GM20431 (cell line): ENCODE results near the gene PRG2.

Experiments
- in situ Hi-C: fragments of 300-500 bp; cut with MseI, MboI; formaldehyde crosslinking; loops from one replicate; pipeline ENCODE4 v1.15.0; 2020; ENCODE audit warnings: low sequenced_read_pairs; ENCODE audit not compliant: unreplicated experiment

The PRG2 gene

DNA sequence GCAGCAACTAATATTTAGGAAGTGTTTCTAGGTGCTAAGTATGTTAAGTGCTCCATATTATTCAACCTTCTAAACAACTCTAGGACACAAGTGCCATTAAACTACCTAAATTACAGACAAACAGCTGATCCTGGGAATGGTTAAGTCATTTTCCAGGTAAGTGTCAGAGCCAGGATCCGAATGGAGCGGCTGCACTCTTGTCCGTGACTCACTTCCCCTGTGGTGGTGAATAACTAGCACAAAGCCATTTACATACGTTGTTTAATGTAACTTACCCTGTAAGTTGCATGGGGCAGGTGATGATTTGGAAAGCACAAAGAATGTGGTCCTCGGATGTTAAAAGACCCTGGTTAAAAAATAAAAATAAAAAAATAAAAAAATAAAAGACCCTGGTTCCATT lies 8.8 kb upstream of the PRG2 start:
- in situ Hi-C loops = no loop called here

DNA sequence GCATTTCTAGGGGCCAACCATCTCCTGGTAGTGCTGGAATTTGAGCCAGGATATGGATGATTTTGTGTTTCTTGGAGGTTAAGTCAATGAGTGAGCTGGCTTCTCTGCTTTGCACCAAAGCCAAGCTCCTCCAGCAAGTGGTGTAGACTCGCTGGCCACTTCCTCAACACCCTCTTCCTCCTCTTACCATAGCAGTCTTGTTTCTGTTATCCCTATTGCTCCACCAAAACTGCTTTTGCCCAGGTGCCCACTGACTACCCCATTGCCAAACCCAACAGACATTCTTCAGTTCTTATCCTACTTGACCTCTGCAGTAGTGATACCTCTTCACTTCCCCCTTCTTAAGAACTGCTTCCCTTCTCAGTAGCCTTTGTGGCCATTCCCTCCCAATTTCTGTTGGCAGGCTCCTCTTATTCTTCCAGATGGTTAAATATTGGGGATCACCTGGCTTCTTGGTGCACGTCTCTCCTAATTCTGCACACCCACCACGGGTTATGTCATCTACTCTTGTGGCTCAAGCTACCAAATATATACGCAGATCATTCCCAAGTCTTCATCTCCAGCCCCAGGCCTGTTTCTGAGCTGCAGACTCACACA lies 7.0 kb upstream of the PRG2 start:
- in situ Hi-C loops = no loop called here

DNA sequence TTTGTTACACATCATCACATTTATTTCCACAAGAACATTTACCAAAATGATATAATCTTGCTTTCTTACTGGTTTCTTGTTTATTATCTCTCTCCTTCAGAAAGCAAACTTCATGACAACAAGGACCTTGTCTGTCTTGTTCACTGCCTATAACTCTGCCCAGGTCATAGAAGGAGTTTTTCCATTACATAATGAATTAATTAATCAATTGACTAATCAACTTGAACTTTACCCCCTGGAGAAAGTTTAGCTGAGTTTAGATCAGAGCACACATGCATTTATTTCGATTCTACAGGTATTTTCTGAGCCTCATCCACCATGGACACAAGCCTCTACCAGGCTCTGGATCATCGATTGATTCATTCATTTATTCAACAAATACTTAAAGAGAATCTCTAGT lies 6.3 kb upstream of the PRG2 start:
- in situ Hi-C loops = no loop called here

DNA sequence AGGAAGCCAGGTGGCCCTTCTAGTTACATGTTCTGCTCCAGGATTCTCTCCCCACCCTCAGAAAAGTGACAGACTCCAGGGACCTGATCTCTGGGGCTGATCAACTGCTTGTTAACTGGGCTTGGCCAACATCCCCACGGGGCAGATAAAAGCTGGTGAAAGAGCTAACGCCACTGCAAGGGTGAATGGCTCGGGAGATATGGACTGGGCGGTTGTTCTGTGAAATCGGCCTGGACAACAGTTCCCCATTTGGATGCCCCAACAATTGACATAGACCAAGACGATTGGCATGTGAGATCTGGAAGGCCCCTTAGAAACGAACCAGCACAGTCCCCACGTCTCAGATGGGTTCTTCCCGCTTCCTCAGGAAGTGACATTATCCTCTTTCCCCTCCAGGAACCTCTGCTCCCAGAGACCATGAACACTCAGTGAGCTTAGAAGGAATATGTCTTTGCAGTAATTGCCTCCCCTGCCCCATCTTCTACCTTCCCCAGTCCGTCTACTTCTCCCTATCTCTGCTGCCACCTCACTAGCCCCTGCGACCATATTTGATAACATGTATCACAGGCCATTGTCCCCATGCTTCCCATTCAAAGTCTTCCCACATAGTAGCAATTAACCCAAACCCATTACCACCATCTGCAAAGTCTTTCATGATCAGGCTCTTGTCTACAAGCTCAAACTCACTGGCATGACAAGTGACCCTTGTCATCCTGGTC lies 5.6 kb upstream of the PRG2 start:
- in situ Hi-C loops = no loop called here

DNA sequence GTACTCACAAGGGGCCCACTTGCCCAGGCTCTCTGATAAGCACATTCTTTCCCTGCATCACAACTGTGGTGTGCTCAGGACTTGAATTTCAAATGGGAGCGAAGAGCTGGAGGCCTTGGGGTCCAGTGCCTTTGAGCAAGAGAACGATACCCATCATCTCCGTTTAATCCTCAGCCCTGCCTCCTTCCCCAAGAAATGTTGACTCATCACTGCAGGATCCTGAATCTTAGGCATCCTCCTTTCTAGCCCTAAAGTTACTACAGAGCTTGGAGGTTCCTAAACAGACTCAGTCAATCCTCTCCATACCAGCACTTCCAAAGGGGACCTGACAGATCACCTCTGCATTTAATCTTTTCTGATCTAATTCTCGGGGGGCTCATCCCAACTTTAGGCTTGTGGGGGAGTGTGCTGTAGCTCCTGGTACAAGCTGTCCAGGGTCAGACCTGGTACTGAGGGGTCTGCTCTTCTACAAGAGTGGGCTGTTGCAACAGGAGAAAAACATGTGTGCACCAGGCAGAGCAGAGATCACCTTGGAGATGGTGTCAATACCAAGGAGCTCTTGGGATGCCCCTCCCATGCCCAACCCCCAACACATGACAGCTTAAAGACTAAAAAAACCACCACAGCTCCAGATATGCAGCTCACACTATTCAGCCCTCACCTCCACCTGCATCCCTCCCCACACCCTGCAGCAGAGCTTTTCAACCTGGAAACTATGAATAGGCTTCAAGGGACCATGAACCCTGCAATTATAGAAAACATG lies 3.9 kb upstream of the PRG2 start:
- in situ Hi-C loops = no loop called here

DNA sequence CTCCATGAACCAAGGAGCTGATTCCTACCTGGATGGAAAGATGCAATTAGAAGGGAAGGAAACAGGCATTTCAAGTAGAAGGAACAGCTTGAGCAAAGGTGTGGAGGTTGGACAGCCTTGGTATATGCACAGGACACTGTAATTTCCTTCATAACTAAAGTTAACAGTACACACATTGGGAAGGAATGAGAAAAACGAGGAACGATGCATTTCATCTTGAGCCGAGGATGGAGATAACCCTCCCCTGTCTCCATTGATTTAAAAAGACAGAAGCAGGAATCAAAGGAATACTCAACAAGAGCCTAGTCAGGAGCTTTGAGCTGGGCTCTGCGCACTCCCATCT lies 2.3 kb upstream of the PRG2 start:
- in situ Hi-C loops = no loop called here

DNA sequence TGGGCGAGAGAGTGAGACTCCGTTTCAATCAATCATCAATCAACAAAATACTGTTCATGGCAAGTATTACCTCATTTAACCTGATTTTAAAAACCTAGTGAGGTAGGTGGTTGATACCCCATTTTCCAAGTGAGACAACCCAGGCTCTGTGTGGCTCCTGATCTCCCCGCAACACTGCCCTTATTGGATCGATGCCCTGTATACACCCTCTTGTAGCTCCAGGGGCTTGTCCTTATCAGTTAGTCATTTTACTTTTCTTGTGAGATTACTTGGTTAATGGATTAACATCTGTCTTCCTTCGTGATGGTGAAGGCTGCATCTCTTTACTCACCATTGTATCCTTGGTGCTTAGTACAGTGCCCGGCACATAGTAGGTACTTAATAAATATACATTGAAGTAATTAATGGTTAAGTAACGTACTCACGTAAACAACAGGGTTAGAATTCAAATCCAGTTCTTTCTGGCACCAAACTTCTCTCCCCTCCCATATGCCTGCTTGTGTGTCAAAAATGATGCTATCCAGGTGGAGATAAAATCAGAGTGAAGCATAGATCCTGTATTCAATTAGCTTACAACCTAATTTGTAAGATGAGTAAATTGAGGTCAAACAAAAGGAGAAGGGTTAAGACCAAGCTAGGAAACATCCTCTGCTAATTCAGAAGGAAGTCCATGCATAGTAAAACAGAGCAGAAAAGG lies 1.8 kb upstream of the PRG2 start:
- in situ Hi-C loops = no loop called here

DNA sequence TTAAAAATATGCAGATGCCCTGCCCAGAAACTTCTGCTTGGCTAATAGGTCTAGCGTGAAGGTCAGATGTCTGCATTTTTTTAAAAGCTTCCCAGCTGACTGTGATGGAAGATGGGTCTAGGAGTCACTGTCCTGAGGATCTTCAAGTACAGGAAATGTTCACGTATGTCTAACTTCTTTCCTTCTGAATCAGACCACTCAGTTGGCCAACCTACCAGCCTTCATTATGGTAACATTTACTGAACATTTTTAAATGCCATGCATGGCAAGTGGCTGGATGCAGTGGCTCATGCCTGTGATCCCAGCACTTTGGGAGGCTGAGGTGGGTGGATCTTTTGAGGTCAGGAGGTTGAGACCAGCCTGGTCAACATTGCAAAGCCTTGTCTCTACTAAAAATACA lies 1.1 kb upstream of the PRG2 start:
- in situ Hi-C loops = no loop called here

DNA sequence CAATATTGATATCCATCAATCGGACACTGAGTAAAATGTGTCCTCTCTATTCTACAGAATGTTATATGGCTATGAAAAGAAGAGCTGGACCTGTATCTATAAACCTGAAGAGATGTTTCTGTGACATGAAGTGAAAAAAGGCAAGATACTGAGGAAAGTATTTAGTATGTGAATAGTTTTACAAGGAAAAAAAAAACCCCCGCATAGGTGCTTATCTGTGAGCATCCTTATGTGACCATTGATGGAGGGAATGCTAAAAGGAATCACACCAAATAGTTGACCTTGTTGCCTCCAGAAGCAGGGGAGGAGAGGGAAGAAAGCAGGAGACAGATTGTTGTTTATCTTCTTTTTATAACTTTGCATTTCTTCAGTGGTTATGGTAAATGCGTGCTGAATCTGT lies 661 bp upstream of the PRG2 start:
- in situ Hi-C loops = no loop called here

DNA sequence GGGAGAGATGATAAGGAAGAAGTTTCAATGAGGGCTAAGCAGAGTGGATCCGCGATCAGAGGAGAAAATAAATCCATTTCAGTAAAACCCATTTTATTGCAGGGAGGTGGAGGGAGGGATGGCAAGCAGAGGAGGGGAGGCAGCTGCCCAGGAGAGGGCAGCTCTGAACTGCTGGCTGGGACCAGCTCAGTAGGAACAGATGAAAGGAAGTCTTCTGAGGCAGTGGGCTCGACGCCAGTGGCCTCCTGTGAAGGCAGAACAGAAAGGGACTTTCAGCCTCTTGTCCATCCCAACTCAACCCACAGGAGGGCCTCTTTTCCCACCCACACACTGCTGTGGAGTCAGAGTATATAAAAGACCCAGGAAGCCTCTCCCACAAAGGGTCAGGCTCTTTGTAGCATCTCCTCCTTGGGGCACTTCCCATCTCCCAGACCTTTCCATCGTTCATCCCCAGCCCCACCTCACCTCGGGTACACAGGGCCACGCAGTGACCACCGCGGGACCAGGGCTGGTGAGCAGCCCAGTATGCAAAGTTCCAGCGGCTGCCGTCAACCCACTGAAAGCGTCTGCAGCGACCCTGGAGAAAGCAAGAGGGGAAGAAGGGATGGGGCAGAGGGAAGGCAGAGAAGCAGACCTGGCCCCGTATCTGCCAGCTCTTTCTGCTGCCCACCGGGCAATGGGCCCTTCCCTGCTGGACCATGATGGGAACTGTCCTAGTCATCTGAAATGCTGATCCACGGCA lies 3.0 kb downstream of the PRG2 start:
- in situ Hi-C loops = no loop called here

DNA sequence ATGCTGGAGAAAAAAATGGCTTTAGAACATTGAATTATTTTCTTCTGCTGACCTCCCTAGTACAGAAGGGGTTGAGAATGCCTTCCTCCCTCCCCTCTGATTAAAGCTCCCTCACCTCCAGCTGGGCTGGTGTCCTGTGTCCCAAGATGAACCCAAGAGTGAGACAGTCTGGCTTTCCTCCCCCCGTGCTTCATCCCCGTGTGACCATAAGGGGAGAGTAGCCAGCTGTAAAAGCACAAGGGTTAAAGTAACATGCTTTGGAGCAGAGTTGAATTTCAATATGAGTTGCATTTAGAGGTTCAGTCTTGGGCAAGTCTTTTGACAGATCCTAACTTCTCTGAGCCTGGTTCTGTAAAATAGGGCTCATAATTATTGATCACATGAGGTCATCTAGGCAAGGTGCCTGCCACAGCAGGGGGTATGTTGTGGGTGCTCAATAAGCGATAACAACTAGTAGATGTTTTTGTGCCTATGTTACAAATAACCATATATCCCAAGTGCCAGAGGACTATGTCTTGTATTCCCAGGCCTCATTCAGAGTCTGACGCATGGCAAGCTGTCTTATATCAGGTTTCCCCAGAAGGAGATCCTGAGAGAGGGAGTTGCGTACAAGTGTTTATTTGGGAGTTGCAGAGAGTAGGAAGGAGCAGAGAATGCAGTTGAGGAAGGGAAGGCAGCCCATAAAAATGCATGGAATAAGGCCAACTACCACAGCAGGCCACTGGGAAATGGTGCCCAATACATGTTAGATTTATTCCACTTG lies 4.1 kb downstream of the PRG2 start:
- in situ Hi-C loops = no loop called here

DNA sequence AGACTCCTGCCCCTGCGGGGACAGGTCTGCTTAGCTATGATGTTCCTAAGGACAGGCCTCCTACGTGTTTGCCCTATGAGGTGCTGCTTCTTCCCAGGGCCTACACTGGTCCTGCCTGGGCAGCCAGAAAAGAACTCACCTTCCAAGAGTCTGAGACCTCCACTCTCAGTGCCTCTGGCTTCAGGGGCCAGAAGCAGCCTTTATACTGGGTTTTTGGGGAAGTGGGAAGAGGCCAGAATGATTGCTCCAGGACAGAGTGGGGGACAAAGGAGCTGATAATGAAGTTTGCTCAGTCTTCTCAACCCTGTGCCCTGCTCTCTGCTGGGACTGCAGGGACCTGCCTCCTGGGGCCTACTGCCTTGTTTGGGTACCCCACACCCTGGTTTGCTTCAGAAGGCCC lies 9.5 kb downstream of the PRG2 start, which contains the start of gene PRG3:
Gene PRG3 (minus strand): TSS at position 176 of the 400 bp plus-strand sequence. CDS start 442 bp downstream, outside the sequence.
- in situ Hi-C loops = no loop called here

DNA sequence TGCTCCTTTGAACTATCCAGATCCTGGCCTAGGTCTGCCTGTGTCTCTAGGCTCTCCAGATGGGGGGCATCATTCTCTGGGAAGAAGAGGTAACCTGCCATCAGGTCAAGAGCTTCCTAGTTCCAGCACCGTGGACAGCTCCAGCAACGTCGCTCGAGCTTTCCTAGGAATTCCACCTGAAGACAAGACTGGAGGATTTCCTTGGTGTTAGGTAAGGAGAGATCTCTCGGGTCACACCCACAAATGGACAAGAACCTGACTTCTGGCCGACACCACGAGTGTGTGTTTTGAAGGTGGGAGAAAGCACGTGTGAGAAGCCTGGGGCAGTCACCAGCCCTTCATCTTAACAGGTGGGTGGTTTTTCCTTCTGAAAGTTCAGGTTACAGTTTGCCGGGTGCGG lies 10.7 kb downstream of the PRG2 start:
- in situ Hi-C loops = no loop called here

DNA sequence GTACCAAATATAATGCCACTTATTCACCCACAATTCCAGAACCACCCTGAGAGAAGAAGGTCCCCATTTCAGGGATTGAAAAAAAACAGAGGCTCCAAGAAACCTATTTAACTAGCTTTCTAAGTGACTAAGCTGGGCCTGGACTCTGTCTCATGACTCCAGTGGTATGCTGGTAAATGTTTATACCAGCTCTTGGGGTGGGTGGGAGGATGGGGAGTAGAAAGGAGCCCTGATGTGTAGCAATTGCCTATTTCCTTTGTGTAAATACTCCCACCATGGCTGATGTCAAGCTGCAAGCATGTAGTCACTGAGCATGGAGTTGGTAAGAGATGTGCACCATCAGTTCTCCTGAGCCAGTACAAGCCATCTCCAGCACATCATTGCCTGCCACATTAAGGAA lies 12.3 kb downstream of the PRG2 start:
- in situ Hi-C loops = no loop called here

DNA sequence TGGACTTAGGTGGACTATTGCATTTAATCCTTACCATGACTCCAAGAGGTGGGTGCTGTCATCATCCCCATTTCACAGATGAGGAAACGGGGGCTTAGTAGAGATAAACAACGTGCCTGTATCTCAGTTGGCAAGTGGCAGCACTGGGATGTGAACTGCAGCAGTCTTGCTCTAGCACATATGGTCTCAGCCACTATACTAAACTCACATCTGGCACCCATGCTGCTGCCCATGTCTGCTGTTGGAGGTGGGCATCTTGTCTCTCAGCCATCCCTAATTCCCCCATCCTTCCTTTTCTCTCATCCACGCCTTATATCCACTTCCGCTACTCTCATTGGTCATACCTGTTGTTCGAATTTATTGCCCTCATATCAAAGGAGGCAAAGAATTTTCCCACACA lies 13.3 kb downstream of the PRG2 start:
- in situ Hi-C loops = no loop called here

DNA sequence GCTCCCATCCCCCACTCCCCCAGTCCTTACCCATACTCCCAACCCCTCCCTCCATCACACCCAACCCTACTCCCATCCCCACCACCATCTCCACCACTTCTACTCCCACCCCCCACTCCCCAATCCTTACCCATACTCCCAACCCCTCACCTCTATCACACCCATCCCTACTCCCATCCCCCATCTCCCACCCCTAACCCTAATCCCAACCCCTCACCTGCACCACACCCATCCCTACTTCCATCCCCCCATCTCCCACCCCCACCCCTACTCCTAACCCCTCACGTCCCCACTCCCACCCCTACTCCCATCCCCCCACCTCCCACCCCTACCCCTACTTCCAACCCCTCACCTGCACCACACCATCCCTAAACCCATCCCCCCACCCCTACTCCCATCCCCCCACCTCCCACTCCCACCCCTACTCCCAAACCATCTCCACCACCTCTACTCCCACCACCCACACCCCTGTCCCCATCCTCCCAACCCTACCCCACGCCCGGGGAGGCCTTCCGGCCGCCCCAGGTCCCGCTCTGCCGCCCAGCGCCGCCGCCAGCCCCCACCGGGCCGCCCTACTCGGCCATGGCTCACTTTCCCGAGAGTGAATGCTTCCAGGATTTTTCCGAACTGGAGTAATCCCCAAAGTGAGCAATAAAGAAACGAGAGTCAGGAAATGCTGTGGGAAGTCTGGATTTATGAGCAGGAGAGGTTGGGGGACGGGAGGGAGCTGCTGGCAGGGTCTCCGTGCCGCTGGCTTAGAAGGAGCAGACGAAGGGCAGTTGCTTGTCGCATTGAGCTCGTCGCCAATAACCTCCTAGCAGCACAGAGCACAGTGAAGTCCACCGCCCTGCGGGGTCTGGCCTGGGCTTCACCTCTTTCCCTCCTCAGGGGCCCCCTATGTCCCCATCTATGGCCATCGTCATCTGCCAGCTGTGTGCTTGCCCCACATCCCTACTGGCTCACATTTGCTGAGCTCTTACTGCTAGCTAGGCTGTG lies 14.1 kb downstream of the PRG2 start:
- in situ Hi-C loops = no loop called here

DNA sequence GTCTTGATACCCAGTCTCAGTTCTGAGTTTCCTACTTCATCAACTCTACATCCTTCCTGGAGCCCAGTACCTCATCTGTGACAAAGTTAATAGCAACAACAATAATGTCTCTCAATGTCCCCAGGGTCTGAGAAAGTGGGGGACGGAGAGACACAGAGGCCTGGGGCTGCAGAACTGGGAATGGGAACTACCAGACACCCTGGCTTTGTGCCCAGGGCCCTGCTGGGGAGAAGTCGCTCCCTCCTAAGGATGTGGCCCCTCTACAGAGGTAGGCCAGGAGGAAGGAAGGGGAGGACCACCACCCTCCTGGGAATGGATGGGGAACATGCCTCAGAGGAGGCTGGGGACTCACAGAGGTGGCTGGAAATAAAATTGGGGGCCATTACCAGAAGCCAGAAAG lies 15.0 kb downstream of the PRG2 start:
- in situ Hi-C loops = no loop called here

DNA sequence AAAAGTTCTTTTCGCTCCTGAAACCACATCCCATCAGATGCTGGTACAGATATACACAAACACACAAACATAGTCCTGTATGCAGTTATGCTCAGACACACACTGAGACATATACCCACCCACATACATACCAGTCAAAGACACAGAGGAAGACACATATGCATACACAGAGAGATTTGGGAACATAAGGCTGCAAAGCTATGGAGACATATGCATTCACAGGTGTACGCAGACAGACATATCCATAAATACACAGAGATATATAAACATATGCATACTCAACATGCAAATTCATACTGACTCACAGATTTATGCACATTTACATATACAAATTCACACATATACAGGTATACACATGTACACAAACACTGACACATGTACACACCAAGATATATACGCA lies 15.5 kb downstream of the PRG2 start:
- in situ Hi-C loops = no loop called here
